Hematopoietic multipotent progenitor cell treated with erythropoietin and hydrocortisone succinate and interleukin-3 and kit ligand, for 17 days (in vitro differentiated cells): ENCODE data around the gene SHKBP1.
A peak's percentile ranks its signal among the peaks of the same experiment; 100 is the strongest.
"Not testable (repeated sequence)": the region's sequence is repeated elsewhere in the genome, so short reads cannot be mapped to it uniquely, and the experiment has no call there.

ENCODE experiments used
- DNase-seq: peaks from one replicate; pipeline ENCODE4 v3.0.0-alpha.2; 2015; ENCODE audit warnings: low spot score

Gene SHKBP1

DNA sequence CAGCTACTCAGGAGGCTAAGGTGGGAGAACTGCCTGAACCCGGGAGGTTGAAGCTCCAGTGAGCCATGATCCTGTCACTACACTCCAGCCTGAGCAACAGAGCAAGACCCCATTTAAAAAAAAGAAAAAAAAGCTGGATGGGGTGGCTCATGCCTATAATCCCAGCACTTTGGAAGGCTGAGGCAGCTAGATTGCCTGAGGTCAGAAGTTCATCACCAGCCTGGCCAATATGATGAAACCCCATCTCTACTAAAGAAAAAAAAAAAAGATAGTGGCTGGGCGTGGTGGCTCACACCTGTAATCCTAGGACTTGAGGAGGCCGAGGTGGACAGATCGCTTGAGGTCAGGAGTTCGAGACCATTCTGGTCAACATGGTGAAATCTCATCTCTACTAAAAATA lies 39.5 kb downstream of the SHKBP1 start:
- DNase-seq = no peak

GRCh38 chr19:40616941-40617340 lies 40.3 kb downstream of the SHKBP1 start:
- DNase-seq = no peak

- DNase-seq = no peak
Observed at GRCh38 chr19:40617961-40618360, 41.3 kb downstream of the SHKBP1 start.

GRCh38 chr19:40619333-40620160 lies 42.9 kb downstream of the SHKBP1 start:
- DNase-seq = no peak

DNA sequence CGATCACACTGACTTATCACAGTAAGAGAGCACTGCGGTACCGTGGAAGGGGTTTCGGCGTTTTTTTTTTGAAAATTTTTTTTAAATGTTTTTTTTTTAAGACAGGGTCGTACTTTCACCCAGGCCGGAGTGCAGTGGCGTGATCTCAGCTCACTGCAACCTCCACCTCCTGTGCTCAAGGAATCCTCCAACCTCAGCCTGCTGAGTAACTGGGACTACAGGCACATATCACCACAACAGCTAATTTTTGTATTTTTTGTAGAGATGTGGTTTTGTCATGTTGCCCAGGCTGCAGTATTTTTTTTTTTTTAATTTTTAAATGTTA lies 43.5 kb downstream of the SHKBP1 start:
- DNase-seq = no peak

DNA sequence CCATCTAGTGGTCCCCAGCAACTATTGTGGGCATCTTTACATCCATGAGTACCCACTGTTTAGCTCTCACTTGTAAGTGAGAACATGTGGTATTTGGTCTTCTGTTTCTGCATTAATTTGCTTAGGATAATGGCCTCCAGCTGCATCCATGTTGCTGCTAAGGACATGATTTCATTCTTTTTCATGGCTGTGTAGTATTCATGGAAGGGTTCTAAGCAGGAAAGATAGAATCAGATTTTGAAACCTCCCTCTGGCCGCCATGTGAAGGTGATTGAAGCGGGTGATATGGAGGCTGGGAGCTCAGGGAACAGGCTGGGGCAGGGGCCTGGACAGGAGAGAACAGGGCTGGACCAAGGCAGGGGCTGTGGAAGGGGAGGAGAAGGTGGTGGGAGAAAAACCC lies 44.6 kb downstream of the SHKBP1 start:
- no peak for DNase-seq

DNA sequence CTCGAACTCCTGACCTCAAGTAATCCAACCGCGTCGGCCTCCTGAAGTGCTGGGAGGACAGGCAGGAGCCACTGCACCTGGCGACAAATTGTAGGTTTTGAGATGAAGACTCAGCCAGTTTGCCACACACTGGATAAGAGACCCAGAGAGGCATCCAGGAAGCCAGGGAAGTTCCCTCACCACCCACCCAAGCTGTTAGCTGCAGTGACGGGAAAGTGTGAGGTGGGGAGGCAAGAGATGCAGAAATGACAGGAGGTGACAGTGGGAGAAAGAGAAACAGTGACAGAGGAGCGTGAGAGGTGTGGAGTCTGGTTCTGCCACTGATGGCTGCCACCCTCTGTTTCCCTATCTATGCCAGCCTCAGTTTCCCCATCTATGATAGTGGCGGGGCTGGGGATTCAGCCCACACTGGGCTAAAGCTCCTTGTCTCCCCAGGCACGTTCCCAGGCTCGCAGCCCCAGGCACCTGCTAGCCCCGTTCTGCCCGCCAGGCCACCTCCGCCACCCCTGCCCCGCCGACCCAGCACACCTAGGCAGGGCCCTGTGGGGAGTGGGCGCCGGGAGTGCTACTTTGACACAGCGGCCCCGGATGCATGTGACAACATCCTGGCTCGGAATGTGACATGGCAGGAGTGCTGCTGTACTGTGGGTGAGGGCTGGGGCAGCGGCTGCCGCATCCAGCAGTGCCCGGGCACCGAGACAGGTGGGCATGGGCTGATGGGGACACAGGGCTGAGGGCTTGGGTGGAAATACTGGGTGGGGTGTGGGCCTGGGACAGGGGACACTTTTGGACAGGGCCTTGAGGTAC lies 45.5 kb downstream of the SHKBP1 start:
- no peak for DNase-seq

GRCh38 chr19:40622773-40623075 lies 46.1 kb downstream of the SHKBP1 start:
- no peak for DNase-seq

DNA sequence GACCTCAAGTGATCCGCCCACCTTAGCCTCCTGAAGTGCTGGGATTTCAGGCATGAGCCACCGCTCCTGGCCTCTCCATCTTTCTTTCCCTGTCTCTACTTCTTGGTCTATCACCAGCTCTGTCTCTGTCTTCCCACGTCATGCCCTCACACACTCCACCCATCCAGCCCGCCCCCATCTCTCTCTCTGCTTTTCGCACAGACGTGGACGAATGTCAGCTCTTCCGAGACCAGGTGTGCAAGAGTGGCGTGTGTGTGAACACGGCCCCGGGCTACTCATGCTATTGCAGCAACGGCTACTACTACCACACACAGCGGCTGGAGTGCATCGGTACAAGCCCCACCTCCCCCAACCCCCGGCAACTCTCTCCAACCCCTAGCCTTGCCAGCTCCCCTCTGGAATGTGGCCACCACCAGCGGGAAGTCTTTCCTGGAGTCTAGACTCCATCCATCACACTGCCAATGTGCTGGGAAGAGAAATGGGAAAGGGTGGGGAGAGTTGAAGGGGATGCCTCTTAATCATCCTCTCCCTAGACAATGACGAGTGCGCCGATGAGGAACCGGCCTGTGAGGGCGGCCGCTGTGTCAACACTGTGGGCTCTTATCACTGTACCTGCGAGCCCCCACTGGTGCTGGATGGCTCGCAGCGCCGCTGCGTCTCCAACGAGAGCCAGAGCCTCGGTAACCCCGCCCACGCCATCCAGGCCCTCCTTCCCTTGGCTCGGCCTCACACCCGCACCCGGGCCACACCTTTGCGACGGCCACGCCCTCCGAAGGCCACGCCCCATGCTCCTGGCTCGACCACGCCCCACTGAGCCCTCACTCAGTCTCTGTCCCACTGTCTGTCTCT lies 47.0 kb downstream of the SHKBP1 start:
- peak; percentile 81 for DNase-seq

GRCh38 chr19:40624369-40625153 lies 47.9 kb downstream of the SHKBP1 start:
- not testable (repeated sequence) for DNase-seq

GRCh38 chr19:40625406-40626120 lies 48.9 kb downstream of the SHKBP1 start:
- no peak for DNase-seq

GRCh38 chr19:40626918-40627317 lies 50.2 kb downstream of the SHKBP1 start:
- DNase-seq = no peak

DNA sequence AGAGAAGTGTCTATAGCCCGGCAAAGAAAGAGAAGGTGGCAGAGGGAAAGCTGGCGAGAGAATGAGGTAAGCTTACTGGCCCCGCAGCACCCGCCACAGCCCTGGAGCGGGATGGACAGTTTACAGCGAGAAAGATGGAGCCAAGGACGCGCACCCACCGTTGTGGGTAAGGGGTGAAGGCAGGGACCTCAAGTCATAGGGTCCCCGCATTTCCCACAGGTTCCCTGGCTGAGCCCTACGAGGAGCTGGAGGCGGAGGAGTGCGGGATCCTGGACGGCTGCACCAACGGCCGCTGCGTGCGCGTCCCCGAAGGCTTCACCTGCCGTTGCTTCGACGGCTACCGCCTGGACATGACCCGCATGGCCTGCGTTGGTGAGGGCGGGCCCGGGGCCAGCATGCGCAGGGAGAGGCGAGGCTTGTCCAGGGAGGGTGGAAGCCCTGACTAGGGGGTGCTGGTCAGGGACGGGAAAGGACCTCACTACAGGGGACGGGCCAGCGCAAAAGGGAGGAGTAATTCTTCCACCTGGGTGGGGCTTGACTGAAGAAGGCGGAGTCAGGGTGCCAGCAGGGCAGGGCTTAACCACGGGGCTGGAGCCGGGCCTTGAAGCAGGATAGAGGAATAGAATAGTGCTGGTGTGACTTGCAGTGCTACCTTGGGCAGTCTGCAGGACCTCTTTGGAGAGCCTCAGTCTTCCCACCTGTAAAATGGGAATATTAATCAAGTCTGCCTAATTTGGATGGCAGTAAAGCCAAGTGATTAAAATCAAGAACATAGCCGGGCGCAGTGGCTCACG lies 51.0 kb downstream of the SHKBP1 start:
- no peak for DNase-seq

GRCh38 chr19:40629346-40629745 lies 52.7 kb downstream of the SHKBP1 start:
- no peak for DNase-seq

GRCh38 chr19:40630571-40631160 lies 54.0 kb downstream of the SHKBP1 start:
- no peak for DNase-seq

DNA sequence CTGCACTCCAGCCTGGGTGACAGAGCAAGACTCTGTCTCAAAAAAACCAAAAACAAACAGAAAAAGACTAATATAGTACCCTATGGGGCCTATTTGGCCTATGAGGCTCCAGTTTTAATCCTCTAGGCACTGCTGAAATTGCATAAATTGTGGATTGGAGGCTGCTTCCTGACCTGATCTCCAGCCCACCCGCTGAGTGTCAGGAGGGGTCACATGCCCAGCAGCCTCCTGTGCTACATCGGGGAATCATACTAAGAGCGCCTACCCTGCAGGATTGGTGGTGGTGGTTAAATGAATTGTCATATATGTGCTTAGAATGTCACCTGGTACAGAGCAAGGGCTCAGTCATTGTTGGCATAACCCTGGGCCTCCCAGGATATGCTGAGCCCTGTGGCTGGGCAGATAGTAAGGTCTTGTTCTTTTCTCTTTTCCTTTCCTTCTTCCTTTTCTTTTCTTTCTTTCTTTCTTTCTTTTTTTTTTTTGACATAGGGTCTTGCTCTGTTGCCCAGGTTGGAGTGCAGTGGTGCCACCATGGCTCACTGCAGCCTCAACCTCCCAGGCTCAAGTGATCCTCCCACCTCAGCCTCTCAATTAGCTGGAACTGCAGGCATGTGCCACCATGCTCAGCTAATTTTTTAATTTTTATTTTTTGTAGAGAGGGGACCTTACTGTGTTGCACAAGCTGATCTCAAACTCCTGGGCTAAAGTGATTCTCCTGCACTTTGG lies 55.8 kb downstream of the SHKBP1 start:
- no peak for DNase-seq

GRCh38 chr19:40633207-40633606 lies 56.5 kb downstream of the SHKBP1 start:
- DNase-seq = no peak

DNA sequence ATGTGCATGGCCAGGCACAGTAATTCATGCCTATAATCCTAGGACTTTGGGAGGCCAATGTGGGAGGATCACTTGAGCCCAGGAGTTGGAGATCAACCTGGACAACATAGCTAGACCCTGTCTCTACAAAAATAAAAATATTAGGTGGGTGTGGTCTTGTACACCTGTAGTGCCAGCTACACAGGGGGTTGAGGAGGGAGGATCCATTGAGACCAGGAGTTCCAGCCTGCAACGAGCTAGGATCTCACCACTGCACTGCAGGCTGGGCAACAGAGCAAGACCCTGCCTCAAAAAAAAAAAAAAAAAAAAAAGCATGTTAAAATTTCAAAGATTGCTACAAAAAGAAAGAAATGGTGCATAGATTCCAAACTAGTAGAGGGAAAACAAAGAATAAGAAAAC lies 61.7 kb downstream of the SHKBP1 start:
- DNase-seq = no peak

GRCh38 chr19:40639638-40639982 lies 62.9 kb downstream of the SHKBP1 start:
- DNase-seq = no peak
